B cell (primary cell): ENCODE results near the gene MYO5C.

ENCODE experiments used
- CTCF ChIP-seq: fragments of 200-600 bp; IDR thresholded peaks from one replicate; pipeline ENCODE4 v1.8.0; 2022; ENCODE audit warnings: antibody characterized with exemption, mild to moderate bottlenecking
- EZH2 ChIP-seq: IDR thresholded peaks from 2 replicates; pipeline ENCODE4 v1.6.1; 2012; ENCODE audit warnings: borderline replicate concordance, low read depth, mild to moderate bottlenecking, moderate library complexity, low read length; ENCODE audit not compliant: insufficient read depth, poor library complexity, severe bottlenecking

GRCh38 chr15:52334491-52335160 is 39.0 kb upstream of the MYO5C start:
- TF ChIP-seq CTCF (no peak), EZH2 (no peak)
